ENCODE data around the gene PNPT1.

DNA sequence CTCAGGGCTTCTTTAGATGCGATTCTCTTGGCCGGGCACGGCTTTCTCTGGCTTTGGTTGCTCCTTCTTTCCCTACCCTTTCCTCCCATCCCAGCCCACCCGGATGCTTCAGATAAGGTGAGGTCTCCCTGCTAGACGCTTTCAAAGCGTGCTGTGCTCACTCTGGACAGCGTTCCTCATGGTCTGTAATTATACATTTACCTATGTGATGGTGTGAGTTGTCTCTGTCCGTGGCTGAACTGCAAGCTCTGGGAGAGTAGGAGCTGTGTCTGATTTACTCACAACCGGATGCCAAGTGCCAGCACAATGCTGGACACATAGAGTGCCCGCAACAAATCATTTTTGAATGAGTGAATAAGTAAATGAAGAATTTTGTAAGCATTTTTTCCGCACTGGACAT, 26.8 kb upstream of the PNPT1 start:
- TF ChIP-seq RAD21 (IDR thresholded peaks at IDR 0.05; ENCODE audit: low read depth) = no peak
- TF ChIP-seq EGR1 (IDR thresholded peaks at IDR 0.05) = no peak
- TF ChIP-seq CREB1 (IDR thresholded peaks at IDR 0.05; ENCODE audit: low read depth) = no peak
- TF ChIP-seq TAF1 (IDR thresholded peaks at IDR 0.05; ENCODE audit: low read depth) = no peak
- no peak for TF ChIP-seq REST (IDR thresholded peaks at IDR 0.05; ENCODE audit: low read depth)
